HepG2 (cell line): ENCODE measurements around the gene PM20D1. TPM values are rescaled to one million over a fixed set of nuclear protein-coding genes. Genes with fewer than 3 reads are reported as not detected.

Source experiments
- ATAC-seq: fragments of 200-7000 bp; cut with Tn5 transposase; 3 replicates; pipeline ENCODE4 v1.9.1; 2020; ENCODE audit warnings: mild to moderate bottlenecking, moderate library complexity
- BruUV-seq: library from RNA; stranded (reverse); fragments of 400-500 nt; replicated peaks from 2 replicates; lab custom pipeline; 2021; lab: Mats Ljungman, UMichigan
- CTCF ChIA-PET: fragments of 300-600 bp; formaldehyde crosslinking; extraction: SDS; loops from one replicate; lab custom pipeline; 2021; ENCODE audit warnings: low total read pairs, inconsistent platforms, low intra/inter-chr PET ratio; lab: Yijun Ruan, JAX
- POLR2A ChIA-PET: fragments of 350-600 bp; sonication (Branson Sonifier 250); formaldehyde crosslinking; loops from one replicate; lab custom pipeline; 2020; ENCODE audit warnings: antibody characterized with exemption, inconsistent platforms; lab: Yijun Ruan, JAX
- DNase-seq: peaks from one replicate; pipeline ENCODE4 v3.0.0-alpha.2; 2015; ENCODE audit warnings: low spot score
- FAIRE-seq: peaks from 3 replicates; lab custom pipeline; 2011; peaks lifted over from hg19 to GRCh38; lab: Jason Lieb, UNC
- H2AFZ ChIP-seq: one replicate; pipeline ENCODE4 v1.6.1; 2011; ENCODE audit warnings: low read length, inconsistent platforms
- H3K27ac ChIP-seq: fragments of 300-600 bp; 3 replicates; pipeline ENCODE4 v1.8.0; 2011; ENCODE audit warnings: mixed run types, mild to moderate bottlenecking, mixed read lengths, low read length, inconsistent platforms; ENCODE audit not compliant: insufficient read depth; ENCODE audit errors: extremely low read length
- H3K27me3 ChIP-seq, 2 experiments: fragments of 200-600 bp in 1 of 2; 2 replicates in 1 of 2; 3 replicates in 1 of 2; pipeline versions ENCODE4 v1.6.0 to v1.8.0; 2011; ENCODE audit warnings: low read length in 2 of 2, mild to moderate bottlenecking in 2 of 2, moderate library complexity in 2 of 2, inconsistent platforms in 1 of 2; ENCODE audit not compliant: insufficient read depth in 2 of 2, control insufficient read depth in 1 of 2
- H3K36me3 ChIP-seq, 2 experiments: fragments of 200-600 bp in 1 of 2; replicated peaks in 1 of 2; 2 replicates in 1 of 2; 3 replicates in 1 of 2; pipeline versions ENCODE4 v1.5.1 to v1.8.0; 2011; ENCODE audit warnings: low read length in 2 of 2, inconsistent platforms in 1 of 2; ENCODE audit not compliant: insufficient read depth in 2 of 2, control insufficient read depth in 1 of 2
- H3K4me1 ChIP-seq: 2 replicates; pipeline ENCODE4 v1.5.1; 2012; ENCODE audit warnings: low read length, inconsistent platforms; ENCODE audit not compliant: insufficient read depth
- H3K4me2 ChIP-seq: 2 replicates; pipeline ENCODE4 v1.6.0; 2011; ENCODE audit warnings: low read depth, low read length, inconsistent platforms
- H3K4me3 ChIP-seq, 3 experiments: fragments of 200-600 bp in 1 of 3; sonication (generic), shearing (Covaris generic) in 1 of 3; replicated peaks in 1 of 3; 2 replicates each; pipeline ENCODE4 v1.5.1; 2011 to 2016; ENCODE audit warnings: low read length in 3 of 3, inconsistent platforms in 2 of 3, low read depth in 2 of 3, mild to moderate bottlenecking in 2 of 3, control low read depth in 1 of 3, mixed read lengths in 1 of 3; ENCODE audit not compliant: insufficient read depth in 1 of 3
- H3K79me2 ChIP-seq: one replicate; pipeline ENCODE4 v1.6.1; 2011; ENCODE audit warnings: low read length, inconsistent platforms; ENCODE audit not compliant: insufficient read depth
- H3K9ac ChIP-seq: 2 replicates; pipeline ENCODE4 v1.6.0; 2011; ENCODE audit warnings: mild to moderate bottlenecking, low read depth, low read length, inconsistent platforms; ENCODE audit not compliant: insufficient read depth
- H3K9me3 ChIP-seq: 2 replicates; pipeline ENCODE4 v1.5.1; 2012; ENCODE audit warnings: mild to moderate bottlenecking, low read length
- H4K20me1 ChIP-seq: 2 replicates; pipeline ENCODE4 v1.6.0; 2011; ENCODE audit warnings: inconsistent platforms, mild to moderate bottlenecking, low read length, moderate library complexity; ENCODE audit not compliant: insufficient read depth
- MYNN ChIP-seq: sonication (generic); formaldehyde crosslinking; IDR thresholded peaks from 2 replicates; pipeline ENCODE4 v1.4.0; 2020; ENCODE audit warnings: mild to moderate bottlenecking, low read depth, missing genetic modification reagents
- RARG ChIP-seq: sonication (generic); formaldehyde crosslinking; IDR thresholded peaks from 2 replicates; pipeline ENCODE4 v1.4.0; 2020; ENCODE audit warnings: low read depth, mild to moderate bottlenecking, missing genetic modification reagents
- REST ChIP-seq, 2 experiments: IDR thresholded peaks; 2 replicates each; pipeline ENCODE4 v1.6.1; 2011 to 2012; ENCODE audit warnings: low read length in 2 of 2, borderline replicate concordance in 1 of 2, low read depth in 1 of 2, mild to moderate bottlenecking in 1 of 2, moderate library complexity in 1 of 2
- ZBED4 ChIP-seq: sonication (generic); formaldehyde crosslinking; IDR thresholded peaks from 2 replicates; pipeline ENCODE4 v1.4.0; 2020; ENCODE audit warnings: missing genetic modification reagents, borderline replicate concordance
- ZNF781 ChIP-seq: sonication (generic); formaldehyde crosslinking; IDR thresholded peaks from 2 replicates; pipeline ENCODE4 v1.5.1; 2020; ENCODE audit warnings: borderline replicate concordance, mild to moderate bottlenecking, missing genetic modification reagents; ENCODE audit errors: not compliant biosample characterization
- ZNF788 ChIP-seq: sonication (generic); formaldehyde crosslinking; IDR thresholded peaks from 2 replicates; pipeline ENCODE4 v1.5.0; 2020; ENCODE audit warnings: mild to moderate bottlenecking, missing genetic modification reagents, borderline replicate concordance
- ZSCAN12 ChIP-seq: sonication (generic); formaldehyde crosslinking; IDR thresholded peaks from 2 replicates; pipeline ENCODE4 v1.9.0; 2021; ENCODE audit warnings: mild to moderate bottlenecking, missing genetic modification reagents
- WGBS: methylation state at CpG from one replicate; pipeline ENCODE4 v1.1.6; 2017; ENCODE audit warnings: low lambda C conversion rate; 5-methylcytosine and 5-hydroxymethylcytosine counted together
- in situ Hi-C: cut with HindIII; loops from 2 replicates; pipeline ENCODE4 v1.10.0; 2017; ENCODE audit warnings: low pct_unique_long_range_greater_than_20kb; ENCODE audit not compliant: extremely low pct_ligation_motif_present
- intact Hi-C: fragments of 100-400 bp; cut with micrococcal nuclease; formaldehyde crosslinking; loops from one replicate; pipeline ENCODE4 v1.10.0; 2022; ENCODE audit not compliant: unreplicated experiment
- polyA plus RNA-seq, 8 experiments: library from polyadenylated mRNA; depleted of rRNA in 3 of 8; stranded (reverse) in 7 of 8; unstranded in 1 of 8; fragments of >200 nt; fragmentation: Illumina TruSeq in 4 of 8; extraction: Trizol in 4 of 8; gene quantifications; 2 replicates each; pipeline versions ENCODE4 v1.2.1 to v1.2.3, GENCODE V29; 2011 to 2016; ENCODE audit warnings: low read depth in 4 of 8, missing spikeins in 1 of 8, mixed read lengths in 1 of 8; ENCODE audit not compliant: insufficient read depth in 1 of 8
- total RNA-seq, 5 experiments: library from RNA; depleted of rRNA; stranded (reverse); fragments of >200 nt; fragmentation: Illumina TruSeq; extraction: Trizol; gene quantifications; 2 replicates each; pipeline ENCODE4 v1.2.3, GENCODE V29; 2016; ENCODE audit warnings: low read depth in 1 of 5
- TF ChIP-seq, protein P1 (sequence below): fragments of 450-650 bp; IDR thresholded peaks from 2 replicates; pipeline ENCODE4 v1.6.1; 2017
- TF ChIP-seq, protein P2 (sequence below): sonication (generic); formaldehyde crosslinking; IDR thresholded peaks from 2 replicates; pipeline ENCODE4 v1.4.0; 2020; ENCODE audit warnings: low read depth, mild to moderate bottlenecking, missing genetic modification reagents

PM20D1 gene
- total and polyA plus RNA-seq, 2 of the 13 experiments (the other 11 are each of a cell fraction or from before 2014, with no cell fraction given) = not detected

- H3K4me2 ChIP-seq = no peak overlapping the region
- TF ChIP-seq RARG (CRISPR knock-in tag) (no peak), ZBED4 (no peak), ZNF781 (no peak), ZNF788 (no peak), MYNN (CRISPR knock-in tag) (no peak), ZSCAN12 (CRISPR knock-in tag) (no peak), REST (IDR thresholded peaks at IDR 0.05; ENCODE audit: borderline replicate concordance in 1 of 2, low read depth in 1 of 2, low read length in 2 of 2) (no peak)
- TF ChIP-seq, protein P1, sequence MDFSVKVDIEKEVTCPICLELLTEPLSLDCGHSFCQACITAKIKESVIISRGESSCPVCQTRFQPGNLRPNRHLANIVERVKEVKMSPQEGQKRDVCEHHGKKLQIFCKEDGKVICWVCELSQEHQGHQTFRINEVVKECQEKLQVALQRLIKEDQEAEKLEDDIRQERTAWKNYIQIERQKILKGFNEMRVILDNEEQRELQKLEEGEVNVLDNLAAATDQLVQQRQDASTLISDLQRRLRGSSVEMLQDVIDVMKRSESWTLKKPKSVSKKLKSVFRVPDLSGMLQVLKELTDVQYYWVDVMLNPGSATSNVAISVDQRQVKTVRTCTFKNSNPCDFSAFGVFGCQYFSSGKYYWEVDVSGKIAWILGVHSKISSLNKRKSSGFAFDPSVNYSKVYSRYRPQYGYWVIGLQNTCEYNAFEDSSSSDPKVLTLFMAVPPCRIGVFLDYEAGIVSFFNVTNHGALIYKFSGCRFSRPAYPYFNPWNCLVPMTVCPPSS = no peak
- TF ChIP-seq, protein P2, sequence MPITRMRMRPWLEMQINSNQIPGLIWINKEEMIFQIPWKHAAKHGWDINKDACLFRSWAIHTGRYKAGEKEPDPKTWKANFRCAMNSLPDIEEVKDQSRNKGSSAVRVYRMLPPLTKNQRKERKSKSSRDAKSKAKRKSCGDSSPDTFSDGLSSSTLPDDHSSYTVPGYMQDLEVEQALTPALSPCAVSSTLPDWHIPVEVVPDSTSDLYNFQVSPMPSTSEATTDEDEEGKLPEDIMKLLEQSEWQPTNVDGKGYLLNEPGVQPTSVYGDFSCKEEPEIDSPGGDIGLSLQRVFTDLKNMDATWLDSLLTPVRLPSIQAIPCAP (CRISPR knock-in tag) = no peak
- H3K9me3 ChIP-seq = no peaks in the 10 kb centered on the region
- WGBS = 68% methylated on average over 5 of the region's 5 CpGs
- POLR2A ChIA-PET = no interaction called here
- no peak for ATAC-seq
- H4K20me1 ChIP-seq = no peaks in the 10 kb centered on the region
- in situ Hi-C loops (no loop called here), intact Hi-C loops (no loop called here)
- no peak overlapping the region for H3K9ac ChIP-seq
- no peak overlapping the region for H2AFZ ChIP-seq
- no peaks in the 10 kb centered on the region for H3K36me3 ChIP-seq
- H3K27me3 ChIP-seq = peaks cover 0 to 13% of the 10 kb centered on the region in 2 experiments; a peak in 2 of 5 replicates
- no peak overlapping the region for H3K27ac ChIP-seq
- FAIRE-seq = no peak
- H3K79me2 ChIP-seq = no peaks in the 10 kb centered on the region
- H3K4me1 ChIP-seq = peaks cover 6% of the 10 kb centered on the region
- no TSS peak for BruUV-seq
- CTCF ChIA-PET = no interaction called here
- no peak for DNase-seq
- H3K4me3 ChIP-seq = no peak overlapping the region
These were observed 69.6 kb downstream of the PM20D1 start for GRCh38 chr1:205780335-205780734.
